SK-N-SH (cell line): Measurements from ENCODE around the gene SIRPD. TPM values are rescaled to one million over a fixed set of nuclear protein-coding genes. Genes with fewer than 3 reads are reported as not detected.

Experiments
- NFIC ChIP-seq: IDR thresholded peaks from 2 replicates; pipeline ENCODE4 v1.4.0; 2012; ENCODE audit warnings: borderline replicate concordance
- SIN3A ChIP-seq: IDR thresholded peaks from 2 replicates; pipeline ENCODE4 v1.6.1; 2012; ENCODE audit warnings: low read depth, mild to moderate bottlenecking, low read length, moderate library complexity, borderline replicate concordance
- TCF12 ChIP-seq: IDR thresholded peaks from 2 replicates; pipeline ENCODE4 v1.4.0; 2012
- polyA plus RNA-seq, 3 experiments: library from polyadenylated mRNA; depleted of rRNA; stranded (reverse); fragments of >200 nt; gene quantifications; 2 replicates each; pipeline ENCODE4 v1.2.3, GENCODE V29; 2012
- small RNA-seq, 7 experiments: library from RNA; depleted of rRNA; stranded (forward); fragments of <200 nt; gene quantifications; one replicate each; pipeline ENCODE3, GENCODE V24; 2012

Gene SIRPD
- polyA plus RNA-seq, 1 of the 3 experiments (the other 2 are of a cell fraction), result not detected

- TF ChIP-seq SIN3A (no peak), TCF12 (no peak), NFIC (no peak)
- TF ChIP-seq, all 33 proteins: peak for 0
Measured at GRCh38 chr20:1484438-1485116, 72.9 kb downstream of the SIRPD start (continued).

Small RNAs within 50 kb of the gene (small RNA-seq; reads per million reads assigned to genes)
- gene RNU6-917P, result 0 reads per million in 7 experiments

Other genes starting within 250 kb of the SIRPD start
- gene SDCBP2, start 228.6 kb downstream of the SIRPD start, polyA plus RNA-seq (2012; rRNA removed), result 3.0 and 4.0 TPM in 2 replicates
- 362 and 453 TPM in 2 replicates for gene FKBP1A, start 164.7 kb downstream of the SIRPD start, polyA plus RNA-seq (2012; rRNA removed)
- gene NSFL1C, start 90.9 kb downstream of the SIRPD start, polyA plus RNA-seq (2012; rRNA removed), result 30.6 and 45.9 TPM in 2 replicates
- not detected in 2 replicates for gene SIRPB2, start 66.3 kb downstream of the SIRPD start, polyA plus RNA-seq (2012; rRNA removed)
- gene SIRPB1, start 62.3 kb upstream of the SIRPD start, polyA plus RNA-seq (2012; rRNA removed), result 0.19 and 0.53 TPM in 2 replicates
- not detected in 2 replicates for gene SIRPG, start 100.1 kb upstream of the SIRPD start, polyA plus RNA-seq (2012; rRNA removed)